AG08395 (cell line): Measurements from ENCODE around the gene NFATC3.
"Not testable (repeated sequence)": the region's sequence is repeated elsewhere in the genome, so short reads cannot be mapped to it uniquely, and the experiment has no call there.

ENCODE experiments used
- DNase-seq: peaks from one replicate; pipeline ENCODE4 v3.0.0; 2012; ENCODE audit warnings: mixed read lengths, low spot score

The NFATC3 gene

DNA sequence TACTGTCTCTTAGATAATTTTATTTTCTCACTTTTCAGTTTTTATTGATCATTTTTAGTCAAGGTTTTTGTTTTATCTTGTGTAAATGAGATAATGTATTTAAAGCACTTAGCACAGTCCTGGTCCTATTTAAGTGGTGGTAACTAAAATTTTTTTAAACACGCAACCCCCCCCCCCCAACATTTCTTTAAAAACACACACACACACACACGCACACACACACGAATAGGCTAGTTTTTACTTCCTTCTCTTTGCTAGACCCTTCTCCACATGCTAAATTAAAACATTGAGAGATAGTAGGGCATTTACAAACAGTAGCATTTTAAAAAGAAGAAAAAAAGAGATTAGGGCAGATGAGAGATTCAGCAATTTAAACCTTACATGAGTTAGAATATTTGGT is 5.0 kb downstream of the NFATC3 start:
- no peak for DNase-seq

DNA sequence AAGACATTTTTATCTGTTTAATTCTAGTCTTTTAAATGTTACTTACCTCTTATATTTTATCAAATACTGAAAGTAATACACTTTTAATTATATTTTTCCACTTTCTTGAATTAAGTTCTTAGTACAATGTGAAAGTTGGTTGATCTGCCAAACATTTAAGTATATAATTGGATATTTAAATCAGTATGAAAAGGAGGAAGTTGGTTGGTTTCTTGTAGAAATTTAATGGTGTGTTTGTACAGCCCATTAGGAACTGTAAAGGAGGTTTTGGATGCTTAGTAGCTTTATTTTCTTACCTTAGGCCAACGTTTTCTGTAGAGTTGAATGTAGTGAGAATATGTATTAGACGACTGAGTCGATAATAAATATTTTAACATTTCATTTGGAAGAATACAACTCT is 5.4 kb downstream of the NFATC3 start:
- DNase-seq = no peak

DNA sequence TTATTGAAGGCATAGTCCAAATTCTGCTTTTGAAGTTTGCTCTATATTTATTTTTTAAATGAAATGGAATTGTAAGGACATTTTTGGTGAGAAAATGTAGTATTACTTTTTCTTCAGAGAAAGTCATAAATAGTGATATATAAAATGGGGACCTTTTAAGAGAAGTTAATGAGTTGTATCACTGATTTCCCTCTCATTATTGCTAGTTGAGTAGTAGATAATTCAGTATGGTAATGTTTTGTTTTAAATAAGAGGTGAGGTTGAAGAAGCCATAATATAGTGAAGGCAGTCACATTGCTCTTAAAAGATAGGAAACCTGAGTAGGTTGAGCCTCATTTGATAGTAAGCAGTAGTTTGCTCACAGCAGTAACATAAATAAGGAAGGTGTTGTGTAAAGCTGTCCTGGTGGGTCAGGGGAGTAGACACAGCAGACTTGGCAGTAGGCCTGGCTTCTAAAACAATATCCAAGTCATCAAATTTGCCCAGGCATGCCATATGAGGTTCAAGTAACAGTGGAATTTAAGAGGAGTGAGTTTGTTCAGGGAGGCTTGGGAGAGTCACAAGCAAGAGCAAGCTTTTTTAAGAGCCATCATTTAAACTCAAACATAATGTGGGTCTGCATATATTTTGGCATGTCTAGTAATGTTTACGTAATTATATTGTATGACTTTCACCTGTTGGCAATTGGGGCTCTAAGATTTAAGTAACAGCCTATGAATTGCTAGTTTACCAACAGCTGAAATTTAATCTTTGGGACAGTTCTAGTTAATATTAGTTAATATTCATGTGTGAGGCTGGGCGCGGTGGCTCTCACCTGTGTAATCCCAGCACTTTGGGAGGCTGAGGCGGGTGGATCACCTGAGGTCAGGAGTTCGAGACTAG is 6.5 kb downstream of the NFATC3 start:
- DNase-seq = no peak

DNA sequence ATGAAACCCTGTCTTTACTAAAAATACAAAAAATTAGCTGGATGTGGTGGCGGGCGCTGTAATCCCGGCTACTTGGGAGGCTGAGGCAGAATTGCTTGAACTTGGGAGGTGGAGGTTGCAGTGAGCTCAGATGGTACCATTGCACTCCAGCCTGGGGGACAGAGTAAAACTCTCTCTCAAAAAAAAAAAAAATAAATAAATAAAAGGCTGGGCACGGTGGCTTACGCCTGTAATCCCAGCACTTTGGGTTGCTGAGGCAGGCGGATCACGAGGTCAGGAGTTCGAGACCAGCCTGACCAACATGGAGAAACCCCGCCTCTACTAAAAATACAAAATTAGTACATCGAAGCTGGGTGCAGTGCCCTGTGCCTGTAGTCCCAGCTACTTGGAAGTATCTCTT is 7.1 kb downstream of the NFATC3 start:
- DNase-seq = not testable (repeated sequence)

DNA sequence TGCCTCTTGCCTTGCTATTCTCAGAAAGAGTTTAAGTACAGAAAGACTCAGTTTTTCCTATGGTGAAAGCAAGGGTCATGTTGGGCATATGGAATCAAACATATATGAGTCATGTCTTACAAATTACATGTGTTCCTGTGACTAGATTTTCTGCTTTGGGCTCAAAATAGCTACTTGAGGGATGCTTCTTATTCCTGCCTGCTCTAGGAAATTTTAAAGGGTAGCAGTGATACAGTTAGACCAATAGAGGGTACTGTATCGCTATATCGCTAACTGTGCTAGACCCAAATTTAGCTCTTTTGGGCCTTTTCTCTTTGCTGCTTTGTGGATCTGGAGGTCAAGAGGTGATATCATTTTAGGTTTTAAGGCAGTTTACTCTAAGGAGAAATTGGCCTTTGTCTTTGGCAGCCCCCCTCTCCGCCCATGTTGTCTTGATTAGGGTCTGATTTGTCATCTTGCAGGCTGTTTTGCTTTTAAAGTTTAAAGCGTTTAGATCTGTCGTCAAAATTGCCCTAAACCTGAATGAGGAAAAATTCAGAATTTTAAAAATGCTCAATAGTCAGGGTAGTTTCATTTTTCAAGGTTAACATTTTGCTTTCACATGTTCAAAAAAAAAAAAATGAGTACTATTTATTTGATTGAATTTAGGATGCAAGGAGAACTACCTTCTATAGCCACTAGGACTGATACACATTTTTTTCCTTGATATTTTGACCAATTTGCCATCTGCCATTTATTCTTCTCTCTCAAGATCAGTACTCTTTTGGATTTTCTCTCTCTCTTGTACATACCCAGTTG is 8.8 kb downstream of the NFATC3 start:
- peak; percentile 50 for DNase-seq

DNA sequence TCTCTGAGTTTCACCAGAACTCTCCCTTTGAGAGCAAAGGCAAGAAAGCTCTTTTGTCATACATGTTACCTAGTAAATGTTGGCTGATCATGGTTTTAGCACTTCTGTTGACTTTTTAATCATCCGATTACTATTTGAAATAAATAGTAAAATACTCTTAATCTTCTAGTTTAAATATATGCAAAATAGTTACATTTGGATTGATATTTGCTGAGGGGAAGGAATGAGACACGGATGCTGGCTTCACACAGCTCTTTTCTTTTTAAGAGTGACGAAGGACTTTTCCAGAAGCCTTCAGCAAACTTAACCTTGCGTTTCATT is 9.4 kb downstream of the NFATC3 start:
- no peak for DNase-seq

DNA sequence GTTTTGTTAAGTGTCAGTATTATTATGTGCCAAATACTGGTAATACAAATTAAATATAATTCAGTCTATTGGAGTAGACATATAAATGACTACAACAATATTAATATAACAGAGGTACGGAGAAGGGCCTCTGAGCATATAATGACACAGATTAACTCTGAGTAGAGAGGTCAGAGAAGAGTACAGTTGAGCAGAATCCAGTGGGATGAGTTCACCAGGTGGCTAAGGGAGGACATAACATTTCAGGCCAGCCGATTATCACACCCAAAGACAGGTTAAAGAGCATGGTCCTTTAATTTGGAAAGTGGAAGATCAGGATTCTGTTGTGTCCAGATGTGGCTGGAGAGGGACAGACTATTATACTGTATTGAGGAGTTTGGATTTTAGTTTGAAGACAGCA is 11.3 kb downstream of the NFATC3 start:
- DNase-seq = no peak

DNA sequence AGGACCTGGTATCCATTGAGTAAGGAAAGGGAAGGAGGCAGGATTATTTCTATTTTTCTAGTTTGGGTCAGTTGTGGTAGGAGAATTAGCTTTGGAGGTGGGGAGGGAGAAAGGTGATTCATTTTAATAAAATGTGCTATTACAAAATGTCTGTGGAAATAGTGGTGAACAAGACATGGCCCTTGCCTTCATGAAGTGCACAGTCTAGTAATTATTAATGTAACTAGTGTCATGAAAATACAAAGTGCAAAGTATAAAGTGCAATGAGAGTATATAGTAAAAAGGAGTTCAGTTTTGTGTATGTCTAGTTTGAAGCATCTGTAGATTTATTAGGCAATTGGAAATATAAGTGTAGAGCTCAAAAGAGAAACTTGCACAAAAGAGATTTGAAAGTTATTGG is 11.9 kb downstream of the NFATC3 start:
- DNase-seq = no peak

DNA sequence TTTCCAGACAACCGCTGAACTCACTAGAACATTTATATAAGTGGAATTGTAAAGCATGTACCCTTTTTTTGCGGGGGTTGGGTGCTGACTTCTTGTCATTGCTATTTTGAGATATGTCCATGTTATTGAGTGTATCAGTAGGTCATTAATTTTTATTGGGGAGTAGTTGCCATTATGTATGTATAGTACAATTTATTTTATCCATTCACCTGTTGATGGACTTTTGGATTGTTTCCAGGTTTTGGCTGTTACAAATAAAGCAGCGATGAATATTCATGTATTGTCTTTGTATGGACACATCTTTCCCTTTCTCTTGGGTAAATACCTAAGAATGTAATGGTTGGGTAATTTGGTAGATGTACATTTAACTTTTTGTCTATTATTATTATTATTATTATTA is 12.7 kb downstream of the NFATC3 start:
- no peak for DNase-seq

DNA sequence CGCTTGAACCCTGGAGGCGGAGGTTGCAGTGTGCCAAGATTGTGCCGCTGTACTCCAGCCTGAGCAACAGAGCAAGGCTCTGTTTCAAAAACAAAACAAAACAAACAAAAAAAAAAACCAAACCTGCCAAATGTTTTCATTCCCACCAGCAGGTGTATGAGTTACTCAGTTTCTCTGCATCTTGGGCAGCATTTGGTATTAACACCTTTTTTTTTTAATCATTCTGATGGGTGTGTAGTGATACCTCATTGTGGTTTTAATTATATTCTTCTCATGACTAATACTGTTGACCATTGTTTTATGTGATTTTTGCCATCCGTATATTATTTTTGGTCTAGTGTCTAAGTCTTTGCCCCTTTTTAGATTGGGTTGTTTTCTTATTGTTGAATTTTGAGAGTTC is 15.3 kb downstream of the NFATC3 start:
- DNase-seq = no peak

DNA sequence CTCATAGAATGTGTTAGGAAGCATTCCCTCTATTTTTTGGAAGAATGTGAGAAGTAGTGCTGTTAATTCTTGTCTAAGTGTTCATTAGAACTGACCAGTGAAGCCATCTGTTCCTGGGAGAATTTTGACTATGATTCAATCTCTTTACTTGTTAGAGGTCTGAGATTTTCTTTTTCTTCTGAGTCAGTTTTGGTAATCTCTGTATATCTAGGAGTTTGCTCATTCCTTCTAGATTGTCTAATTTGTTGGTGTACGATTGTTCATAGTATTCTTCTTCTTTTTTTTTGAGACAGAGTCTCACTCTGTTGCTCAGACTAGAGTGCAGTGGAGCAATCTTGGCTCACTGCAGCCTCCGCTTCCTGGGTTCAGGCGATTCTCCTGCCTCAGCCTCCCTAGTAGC is 20.4 kb downstream of the NFATC3 start:
- DNase-seq = no peak

DNA sequence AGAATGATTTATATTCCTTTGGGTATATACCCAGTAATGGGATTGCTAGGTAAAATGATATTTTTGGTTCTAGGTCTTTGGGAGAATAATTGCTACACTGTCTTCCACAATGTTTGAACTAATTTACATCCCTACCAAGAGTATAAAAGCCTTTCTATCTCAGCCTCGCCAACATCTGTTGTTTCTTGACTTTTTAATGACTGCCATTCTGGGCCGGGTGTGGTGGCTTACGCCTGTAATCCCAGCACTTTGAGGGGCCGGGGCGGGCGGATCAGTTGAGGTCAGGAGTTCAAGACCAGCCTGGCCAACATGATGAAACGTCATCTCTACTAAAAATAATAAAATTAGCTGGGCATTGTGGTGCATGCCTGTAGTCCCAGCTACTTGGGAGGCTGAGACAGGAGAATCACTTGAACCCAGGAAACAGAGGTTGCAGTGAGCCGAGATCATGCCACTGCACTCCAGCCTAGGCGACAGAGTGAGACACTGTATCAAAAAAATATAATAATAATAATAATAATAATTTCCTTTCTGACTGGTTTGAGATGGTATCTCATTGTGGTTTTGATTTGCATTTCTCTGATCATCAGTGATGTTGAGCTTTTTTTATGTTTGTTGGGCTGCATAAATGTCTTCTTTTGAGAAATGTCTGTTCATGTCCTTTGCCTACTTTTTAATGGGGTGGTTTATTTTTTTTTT is 22.2 kb downstream of the NFATC3 start:
- not testable (repeated sequence) for DNase-seq

DNA sequence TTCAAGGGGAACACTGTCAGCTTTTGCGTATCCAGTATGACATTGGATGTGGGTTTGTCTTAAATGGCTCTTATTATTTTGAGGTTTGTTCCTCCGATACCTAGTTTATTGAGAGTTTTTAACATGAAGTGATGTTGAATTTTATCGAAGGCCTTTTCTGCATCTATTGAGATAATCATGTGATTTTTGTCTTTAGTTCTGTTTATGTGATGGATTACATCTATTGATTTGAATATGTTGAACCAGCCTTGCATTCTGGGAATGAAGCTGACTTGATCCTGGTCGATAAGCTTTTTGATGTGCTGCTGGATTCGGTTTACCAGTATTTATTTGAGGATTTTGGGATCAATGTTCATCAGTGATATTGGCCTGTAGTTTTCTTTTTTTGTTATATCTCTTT is 24.0 kb downstream of the NFATC3 start:
- not testable (repeated sequence) for DNase-seq

DNA sequence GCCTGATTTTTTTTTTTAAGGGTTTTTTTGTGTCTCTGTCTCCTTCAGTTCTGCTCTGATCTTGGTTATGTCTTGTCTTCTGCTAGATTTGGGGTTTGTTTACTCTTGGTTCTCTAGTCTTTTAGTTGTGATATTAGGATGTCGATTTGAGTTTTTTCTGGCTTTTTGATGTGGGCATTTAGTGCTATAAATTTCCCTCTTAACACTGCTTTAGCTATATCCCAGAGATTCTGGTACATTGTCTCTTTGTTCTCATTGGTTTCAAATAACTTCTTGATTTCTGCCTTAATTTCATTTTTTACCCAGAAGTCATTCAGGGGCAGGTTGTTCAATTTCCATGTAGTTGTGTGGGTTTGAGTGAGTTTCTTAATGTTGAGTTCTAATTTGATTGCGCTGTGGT is 25.4 kb downstream of the NFATC3 start:
- DNase-seq = not testable (repeated sequence)

DNA sequence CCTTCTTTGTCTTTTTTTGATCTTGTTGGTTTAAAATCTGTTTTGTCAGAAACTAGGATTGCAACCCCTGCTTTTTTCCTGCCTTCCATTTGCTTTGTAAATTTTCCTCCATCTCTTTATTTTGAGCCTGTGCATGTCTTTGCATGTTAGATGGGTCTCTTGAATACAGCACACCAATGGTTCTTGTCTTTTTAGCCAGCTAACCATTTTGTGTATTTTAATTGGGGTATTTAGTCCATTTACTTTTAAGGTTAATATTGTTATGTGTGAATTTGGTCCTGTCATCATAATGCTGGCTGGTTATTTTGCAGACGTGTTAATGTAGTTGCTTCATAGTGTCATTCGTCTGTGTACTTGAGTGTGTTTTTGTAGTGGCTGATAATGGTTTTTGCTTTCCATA is 26.2 kb downstream of the NFATC3 start:
- DNase-seq = no peak

DNA sequence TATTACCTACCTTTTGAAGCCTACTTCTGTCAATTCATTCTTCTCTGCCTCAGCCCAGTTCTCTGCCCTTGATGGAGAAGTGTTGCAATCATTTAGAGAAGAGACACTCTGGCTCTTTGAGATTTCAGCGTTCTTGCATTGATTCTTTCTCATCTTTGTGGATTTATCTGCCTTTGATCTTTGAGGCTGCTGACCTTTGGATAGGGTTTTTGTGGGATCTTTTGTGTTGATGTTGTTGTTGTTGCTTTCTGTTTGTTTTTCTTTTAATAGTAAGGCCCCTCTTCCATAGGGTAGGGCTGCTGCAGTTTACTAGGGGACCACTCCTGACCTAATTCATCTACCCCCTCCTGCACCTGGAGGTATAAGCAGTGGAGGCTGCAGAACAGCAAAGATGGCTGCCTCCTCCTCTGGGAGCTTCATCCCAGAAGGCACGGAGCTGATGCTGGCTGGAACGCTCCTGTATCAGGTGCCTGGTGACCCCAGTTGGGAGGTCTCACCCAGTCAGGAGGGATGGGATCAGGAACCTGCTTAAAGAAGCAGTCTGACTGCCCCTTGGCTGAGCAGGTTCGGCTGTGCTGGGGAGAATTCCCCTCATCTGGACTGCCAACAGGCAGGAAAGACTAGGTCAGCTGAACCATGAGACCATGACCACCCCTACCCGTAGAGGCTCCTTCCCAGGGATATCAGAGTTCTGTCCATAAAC is 28.0 kb downstream of the NFATC3 start:
- no peak for DNase-seq

DNA sequence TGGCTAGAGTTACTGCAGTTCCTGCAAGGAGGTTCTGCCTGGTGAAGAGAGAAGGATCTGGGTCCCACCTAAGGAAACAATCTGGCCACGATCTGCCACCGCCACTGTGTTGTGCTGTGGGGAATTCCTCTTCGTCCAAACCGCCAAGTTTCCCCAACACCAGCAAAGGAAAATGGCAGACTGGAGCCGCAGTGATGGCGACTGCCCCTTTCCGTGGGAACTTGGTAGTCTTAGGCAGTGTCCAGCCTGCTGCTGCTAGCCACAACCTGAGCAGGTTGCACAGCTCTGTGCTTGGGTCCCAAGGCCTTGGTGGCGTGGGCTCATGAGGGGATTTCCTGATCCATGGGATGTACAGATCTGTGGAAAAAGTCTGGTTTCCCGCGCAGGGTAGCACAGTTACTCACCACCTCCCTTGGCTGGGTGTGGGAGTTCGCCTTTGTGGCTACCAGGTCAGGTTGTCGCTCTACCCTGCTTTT is 28.6 kb downstream of the NFATC3 start:
- no peak for DNase-seq

DNA sequence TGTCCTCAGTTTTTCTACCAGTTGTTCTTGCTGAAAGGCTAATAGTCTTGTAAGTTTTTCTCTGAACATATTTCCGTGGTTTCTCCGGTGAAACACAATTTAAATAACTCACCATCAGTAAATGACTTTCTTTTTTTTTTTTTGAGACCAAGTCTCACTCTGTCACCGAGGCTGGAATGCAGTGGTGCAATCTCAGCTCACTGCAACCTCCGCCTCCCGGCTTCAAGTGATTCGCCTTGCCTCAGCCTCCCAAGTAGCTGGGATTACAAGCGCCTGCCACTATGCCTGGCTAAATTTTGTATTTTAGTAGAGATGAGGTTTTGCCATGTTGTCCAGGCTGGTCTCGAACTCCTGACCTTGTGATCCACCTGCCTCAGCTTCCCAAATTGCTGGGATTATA is 29.8 kb downstream of the NFATC3 start:
- DNase-seq = not testable (repeated sequence)

DNA sequence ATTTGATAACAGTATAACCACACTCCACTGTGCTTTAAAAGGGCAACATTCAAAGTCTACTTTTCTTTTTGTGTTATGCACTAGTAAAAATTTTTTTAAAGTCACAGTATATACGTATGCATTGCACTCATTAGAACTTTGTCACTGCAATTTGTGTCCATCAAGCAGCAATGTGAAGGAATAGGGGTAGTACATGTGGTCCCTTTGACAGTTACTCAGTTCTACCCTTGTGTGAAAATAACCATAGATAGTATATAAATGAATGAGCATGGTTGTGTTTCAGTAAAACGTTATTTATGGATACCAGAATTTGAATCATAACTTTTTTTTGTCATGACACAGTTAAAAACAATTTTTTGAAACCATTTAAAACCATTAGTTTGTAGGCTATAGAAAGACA is 30.7 kb downstream of the NFATC3 start:
- no peak for DNase-seq

DNA sequence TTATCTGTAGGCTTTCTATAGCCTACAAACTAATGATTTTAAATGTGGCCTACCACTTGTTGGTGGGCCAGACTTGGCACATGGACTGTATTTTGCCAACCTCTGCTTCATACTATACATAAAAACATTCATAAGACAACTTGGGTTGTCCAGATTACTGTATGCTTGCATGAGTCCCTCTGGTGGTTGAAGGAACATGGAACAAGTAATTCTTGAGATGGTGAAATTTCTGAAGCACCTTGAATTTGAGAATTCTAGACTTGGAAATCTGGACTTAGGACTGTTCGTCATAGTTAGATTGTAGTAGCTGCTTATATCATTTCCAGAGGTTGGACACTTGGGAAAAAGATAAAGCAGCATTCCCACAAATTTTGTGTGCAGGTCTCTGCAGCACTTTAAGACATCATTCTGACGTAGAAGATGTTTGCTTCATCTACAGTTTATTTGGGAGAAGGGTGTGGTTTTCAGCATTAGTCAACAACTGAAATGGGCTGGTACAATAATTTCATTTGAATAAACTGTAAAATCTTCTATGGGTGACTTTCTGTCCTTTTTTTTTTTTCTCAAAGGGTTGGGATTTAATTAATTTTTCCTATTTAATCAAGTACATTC is 31.2 kb downstream of the NFATC3 start:
- DNase-seq = peak; percentile 29

DNA sequence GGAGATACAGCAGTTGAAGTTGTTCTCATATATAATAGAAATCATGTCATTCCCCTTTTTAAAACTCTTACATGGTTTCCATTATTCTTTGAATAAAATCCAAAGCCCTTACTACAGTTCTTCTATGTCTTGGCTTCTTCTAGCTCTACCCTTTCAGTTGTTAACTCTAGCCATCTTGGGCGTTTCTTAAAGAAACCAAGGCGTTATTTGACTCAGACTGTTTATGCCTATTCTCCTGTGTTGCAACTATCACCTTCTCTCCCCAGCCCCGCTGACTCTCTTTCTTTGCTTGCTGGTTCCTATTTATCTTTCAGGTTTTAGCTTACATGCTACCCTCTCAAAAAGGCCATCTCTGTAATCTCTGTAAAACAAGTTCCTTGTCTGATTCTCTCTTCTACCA is 32.7 kb downstream of the NFATC3 start:
- DNase-seq = no peak

DNA sequence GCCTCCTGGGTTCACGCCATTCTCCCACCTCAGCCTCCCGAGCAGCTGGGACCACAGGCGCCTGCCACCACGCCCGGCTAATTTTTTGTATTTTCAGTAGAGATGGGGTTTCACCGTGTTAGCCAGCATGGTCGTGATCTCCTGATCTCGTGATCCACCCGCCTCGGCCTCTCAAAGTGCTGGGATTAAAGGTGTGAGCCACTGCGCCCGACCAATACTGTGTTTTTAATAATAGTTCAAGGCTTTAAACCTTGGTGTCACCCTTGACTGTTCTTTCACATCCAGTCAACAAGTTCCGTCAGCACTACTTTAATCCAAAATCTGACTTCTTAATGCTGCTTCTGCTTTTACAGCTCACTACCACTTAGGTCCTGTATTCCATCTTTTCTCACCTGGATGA is 33.8 kb downstream of the NFATC3 start:
- not testable (repeated sequence) for DNase-seq
